H7 (cell line): Measurements from ENCODE around the gene CRKL. TPM values are rescaled to one million over a fixed set of nuclear protein-coding genes. Genes with fewer than 3 reads are reported as not detected.
"Not testable (repeated sequence)": the region's sequence is repeated elsewhere in the genome, so short reads cannot be mapped to it uniquely, and the experiment has no call there.

Experiments used
- DNase-seq: peaks from one replicate; pipeline ENCODE4 v3.0.0; 2012
- H3K27me3 ChIP-seq: 2 replicates; pipeline ENCODE4 v1.6.0; 2011; ENCODE audit warnings: mild to moderate bottlenecking, low read length; ENCODE audit not compliant: control insufficient read depth, insufficient read depth
- H3K36me3 ChIP-seq: replicated peaks from 2 replicates; pipeline ENCODE4 v1.5.1; 2011; ENCODE audit warnings: low read length; ENCODE audit not compliant: control insufficient read depth, insufficient read depth
- H3K4me3 ChIP-seq: 2 replicates; pipeline ENCODE4 v1.5.1; 2011; ENCODE audit warnings: low read depth, mild to moderate bottlenecking, control low read depth, low read length, moderate library complexity; ENCODE audit not compliant: insufficient read depth
- total RNA-seq: library from RNA; depleted of rRNA; stranded (reverse); fragments of >200 nt; shearing (Covaris generic); gene quantifications from 2 replicates; pipeline ENCODE4 v1.2.3, GENCODE V29; 2014

CRKL gene
- total RNA-seq, 1 experiment from 2014 or later, result 70.6 TPM

DNA sequence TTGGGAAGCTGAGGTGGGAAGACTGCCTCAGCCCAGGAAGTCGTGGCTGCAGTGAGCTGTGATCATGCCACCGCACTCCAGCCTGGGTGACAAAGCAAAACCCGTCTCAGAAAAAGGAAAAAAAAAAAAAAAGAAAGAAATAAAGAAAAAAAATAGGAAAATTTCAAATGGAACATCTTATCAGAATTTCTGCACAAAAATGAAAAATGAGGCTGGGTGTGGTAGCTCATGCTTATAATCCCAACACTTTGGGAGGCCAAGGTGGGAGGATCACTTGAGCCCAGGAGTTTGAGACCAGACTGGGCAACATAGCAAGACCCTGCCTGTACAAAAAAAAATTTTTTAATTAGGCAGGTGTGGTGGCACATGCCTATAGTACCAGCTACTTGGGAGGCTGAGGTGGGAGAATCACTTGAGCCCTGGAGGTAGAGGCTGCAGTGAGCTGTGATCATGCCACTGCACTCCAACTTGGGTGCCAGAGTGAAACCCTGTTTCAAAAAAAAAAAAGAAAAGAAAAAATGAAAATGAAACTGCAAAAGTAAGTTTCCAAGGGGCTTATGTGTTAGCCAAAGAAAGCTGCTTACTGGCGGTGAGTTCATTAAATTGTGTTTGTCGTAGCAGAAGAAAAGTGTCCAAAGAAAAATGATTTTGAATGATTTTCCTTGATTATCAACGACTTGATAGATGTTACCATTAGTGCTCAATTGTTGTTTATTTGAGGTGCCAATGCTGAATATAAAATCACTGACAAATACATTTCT lies 7.5 kb upstream of the CRKL start:
- DNase-seq, result no peak
- no peak overlapping the region for H3K4me3 ChIP-seq
- H3K36me3 ChIP-seq, result no peaks in the 10 kb centered on the region
- no peaks in the 10 kb centered on the region for H3K27me3 ChIP-seq

DNA sequence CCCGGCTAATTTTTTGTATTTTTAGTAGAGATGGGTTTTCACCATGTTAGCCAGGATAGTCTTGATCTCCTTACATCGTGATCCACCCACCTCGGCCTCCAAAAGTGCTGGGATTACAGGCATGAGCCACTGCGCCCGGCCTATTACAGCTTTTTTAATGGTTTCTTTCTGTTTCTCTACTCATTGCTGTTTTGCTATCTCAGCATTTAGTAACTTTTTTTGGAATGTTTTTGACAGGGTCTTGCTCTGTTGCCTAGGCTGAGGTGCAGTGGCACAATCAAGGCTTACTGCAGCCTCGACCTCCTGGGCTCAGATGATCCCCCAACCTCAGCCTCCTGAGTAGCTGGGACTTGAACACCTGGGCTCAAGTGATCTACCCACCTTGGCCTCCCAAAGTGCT lies 4.7 kb upstream of the CRKL start:
- Histone ChIP-seq H3K36me3 (no peaks in the 10 kb centered on the region), H3K27me3 (no peaks in the 10 kb centered on the region), H3K4me3 (no peak overlapping the region)
- no peak for DNase-seq

DNA sequence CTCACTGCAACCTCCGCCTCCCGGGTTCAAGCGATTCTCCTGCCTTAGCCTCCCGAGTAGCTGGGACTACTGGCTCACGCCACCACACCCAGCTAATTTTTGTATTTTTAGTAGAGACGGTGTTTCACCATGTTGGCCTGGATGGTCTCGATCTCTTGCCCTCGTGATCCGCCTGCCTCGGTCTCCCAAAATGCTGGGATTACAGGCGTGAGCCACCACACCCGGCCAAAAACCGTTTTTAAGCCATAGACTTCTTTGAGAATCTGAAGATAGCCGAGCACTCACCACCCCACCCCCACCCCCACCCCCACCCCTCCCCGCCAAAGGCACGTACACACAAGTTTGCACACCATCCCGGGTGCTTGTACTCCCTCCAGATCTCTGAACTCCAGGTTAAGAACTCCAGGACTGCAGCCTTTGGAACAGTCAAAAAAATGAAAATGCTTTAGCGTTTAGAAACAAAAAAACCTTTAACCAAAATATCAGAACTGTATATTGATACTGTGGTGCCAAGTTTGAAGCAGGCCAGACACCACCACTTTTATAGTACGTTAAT lies 1.5 kb downstream of the CRKL start:
- Histone ChIP-seq H3K4me3 (peak overlapping the region; percentile 98), H3K36me3 (no peaks in the 10 kb centered on the region; the same call in 1 of the 2 replicates), H3K27me3 (no peaks in the 10 kb centered on the region)
- peak; percentile 49 for DNase-seq

DNA sequence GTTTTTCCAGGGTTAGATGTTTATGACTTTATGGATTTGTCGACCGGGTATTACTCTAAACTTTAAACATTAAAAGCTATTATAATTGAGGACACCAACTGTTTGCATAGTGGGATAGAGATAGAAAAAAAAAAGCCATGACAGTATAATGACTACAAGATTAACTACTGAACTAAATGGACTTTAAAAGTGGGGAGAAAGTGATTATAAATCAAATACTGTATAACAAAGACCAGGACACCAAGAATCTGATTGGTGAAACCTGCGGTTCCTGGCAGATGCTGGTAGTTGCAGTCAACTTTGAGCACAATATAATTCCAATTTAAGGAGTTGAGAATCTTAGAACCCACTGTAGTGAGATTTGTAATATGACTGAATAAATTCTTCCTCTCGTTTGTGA lies 2.5 kb downstream of the CRKL start:
- Histone ChIP-seq H3K27me3 (no peaks in the 10 kb centered on the region), H3K4me3 (peak overlapping the region; percentile 98), H3K36me3 (no peaks in the 10 kb centered on the region; the same call in 1 of the 2 replicates)
- no peak for DNase-seq

DNA sequence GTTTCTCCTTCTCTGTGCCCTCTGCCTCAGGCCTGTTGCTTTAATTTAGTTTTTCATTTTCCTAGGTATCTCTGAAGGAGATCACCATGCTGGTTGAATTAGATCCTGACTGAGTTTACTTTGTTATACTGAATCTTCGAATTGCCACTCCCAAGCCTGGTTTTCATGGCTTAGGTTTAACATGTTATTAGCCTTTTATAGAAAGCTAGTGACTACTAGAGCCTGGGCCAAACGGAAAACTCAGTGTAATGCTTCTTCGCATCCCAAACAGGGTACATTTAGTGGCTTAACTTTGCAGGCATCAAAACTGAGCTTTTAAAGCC lies 3.6 kb downstream of the CRKL start:
- peak overlapping the region; percentile 20; the same call in 1 of the 2 replicates for H3K4me3 ChIP-seq
- no peaks in the 10 kb centered on the region for H3K27me3 ChIP-seq
- H3K36me3 ChIP-seq, result no peaks in the 10 kb centered on the region; the same call in 1 of the 2 replicates
- peak; percentile 1 for DNase-seq

DNA sequence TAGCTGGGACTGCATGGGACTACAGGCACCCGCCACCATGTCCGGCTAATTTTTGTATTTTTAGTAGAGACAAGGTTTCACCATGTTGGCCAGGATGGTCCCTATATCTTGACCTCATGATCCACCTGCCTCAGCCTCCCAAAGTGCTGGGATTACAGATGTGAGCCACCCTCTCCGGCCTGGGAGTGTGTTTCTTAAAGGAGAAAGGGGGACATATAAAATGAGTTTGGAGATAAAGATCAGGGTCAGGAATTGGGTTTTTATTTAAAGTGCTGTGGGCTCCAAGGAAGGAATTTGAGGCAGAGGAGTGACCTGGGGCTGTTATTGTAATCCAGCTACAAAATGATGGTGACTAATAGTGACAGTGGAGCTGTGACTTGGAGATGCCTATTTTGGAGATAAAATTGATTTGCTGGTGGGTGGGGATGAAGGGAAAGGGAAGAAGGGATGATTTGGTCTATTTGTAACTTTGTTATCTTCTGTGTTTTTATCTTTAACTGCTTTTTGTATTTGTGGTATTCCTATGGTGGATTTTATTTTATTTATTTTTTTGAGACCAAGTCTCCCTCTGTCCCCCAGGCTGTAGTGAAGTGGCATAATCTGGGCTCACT lies 5.0 kb downstream of the CRKL start:
- no peak overlapping the region for H3K4me3 ChIP-seq
- DNase-seq, result no peak
- no peaks in the 10 kb centered on the region for H3K27me3 ChIP-seq
- H3K36me3 ChIP-seq, result no peaks in the 10 kb centered on the region; the same call in 1 of the 2 replicates

DNA sequence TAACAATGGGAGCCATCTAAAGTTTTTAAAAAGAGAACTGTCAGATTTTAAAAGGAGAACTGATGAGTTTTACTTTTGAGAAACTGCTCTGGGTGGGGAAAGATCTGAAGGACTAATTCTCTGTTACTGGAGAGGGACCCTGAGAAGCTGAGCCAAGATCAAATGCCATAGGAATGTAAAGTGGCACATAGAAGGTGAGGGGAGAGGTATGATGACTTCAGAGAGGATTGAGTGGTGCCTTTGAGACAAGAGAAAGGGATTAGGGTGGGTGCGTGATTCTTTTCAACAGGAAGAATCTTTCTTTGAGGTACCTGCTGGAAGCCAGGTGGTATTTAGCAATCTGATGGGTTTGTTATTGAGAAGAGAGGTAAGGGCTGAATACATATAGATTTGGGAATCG lies 9.0 kb downstream of the CRKL start:
- Histone ChIP-seq H3K36me3 (no peaks in the 10 kb centered on the region), H3K4me3 (no peak overlapping the region), H3K27me3 (no peaks in the 10 kb centered on the region)
- no peak for DNase-seq

DNA sequence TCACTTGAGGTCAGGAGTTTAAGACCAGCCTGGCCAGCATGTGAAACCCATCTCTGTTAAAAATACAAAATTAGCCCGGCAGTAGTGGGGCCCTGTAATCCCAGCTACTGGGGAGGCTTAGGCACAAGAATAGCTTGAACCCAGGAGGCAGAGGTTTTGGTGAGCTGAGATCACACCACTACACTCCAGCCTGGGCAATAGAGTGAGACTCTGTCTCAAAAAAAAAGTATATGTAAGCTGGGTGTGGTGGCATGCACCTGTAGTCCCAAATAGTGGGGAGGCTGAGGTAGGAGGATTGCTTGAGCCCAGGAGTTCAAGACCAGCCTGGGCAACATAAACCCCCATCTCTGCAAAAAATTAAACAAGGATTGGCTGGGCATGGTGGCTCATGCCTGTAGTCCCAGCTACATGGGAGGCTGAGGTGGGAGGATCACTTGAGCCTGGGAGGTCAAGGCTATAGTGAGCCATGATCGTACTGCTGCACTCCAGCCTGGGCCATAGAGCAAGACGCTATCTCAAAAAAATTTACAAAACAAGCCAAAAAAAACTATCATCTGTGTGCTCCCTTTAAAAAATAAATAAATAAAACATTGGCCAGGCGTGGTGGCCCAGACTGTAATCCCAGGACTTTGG lies 10.8 kb downstream of the CRKL start:
- no peak for DNase-seq
- no peak overlapping the region for H3K4me3 ChIP-seq

DNA sequence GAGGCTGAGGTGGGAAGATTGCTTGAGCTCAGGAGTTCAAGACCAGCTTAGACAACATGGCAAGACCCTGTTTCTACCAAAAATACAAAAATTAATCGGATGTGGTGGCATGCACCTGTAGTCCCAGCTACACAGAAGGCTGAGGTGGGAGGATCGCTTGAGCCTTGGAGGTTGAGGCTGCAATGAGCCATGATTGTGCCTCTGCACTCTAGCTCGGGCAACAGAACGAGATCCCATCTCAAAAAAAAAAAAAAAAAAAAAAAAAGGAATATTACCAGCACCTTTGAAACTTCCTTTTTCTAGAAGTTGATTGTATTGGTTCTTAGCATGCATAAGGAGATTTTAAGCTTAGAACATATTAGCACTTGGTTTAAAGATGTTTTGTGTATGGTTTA lies 11.4 kb downstream of the CRKL start:
- no peak for DNase-seq
- Histone ChIP-seq H3K4me3 (no peak overlapping the region), H3K36me3 (no peaks in the 10 kb centered on the region)

More for the DNA sequence above, 10.8 kb downstream of the CRKL start:
- H3K36me3 ChIP-seq, result no peaks in the 10 kb centered on the region
- no peaks in the 10 kb centered on the region for H3K27me3 ChIP-seq

DNA sequence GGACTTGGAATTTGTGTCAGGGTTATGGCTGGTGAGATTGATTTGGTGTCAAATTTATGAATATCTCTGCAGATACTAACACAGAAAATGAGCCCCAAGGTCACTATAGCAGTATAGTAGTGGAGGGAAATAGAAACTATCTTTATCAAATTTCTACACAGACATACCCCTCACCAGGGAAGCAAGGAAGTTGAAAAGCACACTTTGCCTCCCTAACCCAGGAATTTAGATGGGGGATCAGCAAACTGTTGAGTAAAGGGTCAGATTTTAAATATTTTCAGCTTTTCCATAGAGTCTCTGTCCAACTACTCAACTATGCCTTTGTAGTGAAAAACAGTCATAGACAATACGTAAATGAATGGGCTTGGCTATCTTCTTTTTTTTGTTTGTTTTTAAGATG lies 12.8 kb downstream of the CRKL start:
- DNase-seq, result no peak
- no peak overlapping the region for H3K4me3 ChIP-seq
- H3K36me3 ChIP-seq, result peaks cover 8% of the 10 kb centered on the region
- H3K27me3 ChIP-seq, result no peaks in the 10 kb centered on the region

More for the DNA sequence above, 11.4 kb downstream of the CRKL start:
- H3K27me3 ChIP-seq, result no peaks in the 10 kb centered on the region

DNA sequence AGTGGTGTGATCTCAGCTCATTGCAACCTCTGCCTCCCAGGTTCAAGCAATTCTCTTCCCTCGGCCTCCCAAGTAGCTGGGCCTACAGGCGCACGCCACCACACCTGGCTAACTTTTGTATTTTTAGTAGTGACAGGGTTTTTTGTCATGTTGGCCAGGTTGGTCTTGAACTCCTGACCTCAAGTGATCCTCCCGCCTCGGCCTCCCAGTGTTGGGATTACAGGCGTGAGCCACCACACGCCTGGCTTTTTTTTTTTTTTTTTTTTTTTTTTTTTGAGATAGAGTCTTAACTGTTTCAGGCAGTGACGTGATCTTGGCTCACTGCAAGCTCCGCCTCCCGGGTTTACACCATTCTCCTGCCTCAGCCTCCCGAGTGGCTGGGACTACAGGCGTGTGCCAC lies 13.2 kb downstream of the CRKL start:
- DNase-seq, H3K27me3 ChIP-seq, H3K4me3 ChIP-seq: not testable (repeated sequence)

DNA sequence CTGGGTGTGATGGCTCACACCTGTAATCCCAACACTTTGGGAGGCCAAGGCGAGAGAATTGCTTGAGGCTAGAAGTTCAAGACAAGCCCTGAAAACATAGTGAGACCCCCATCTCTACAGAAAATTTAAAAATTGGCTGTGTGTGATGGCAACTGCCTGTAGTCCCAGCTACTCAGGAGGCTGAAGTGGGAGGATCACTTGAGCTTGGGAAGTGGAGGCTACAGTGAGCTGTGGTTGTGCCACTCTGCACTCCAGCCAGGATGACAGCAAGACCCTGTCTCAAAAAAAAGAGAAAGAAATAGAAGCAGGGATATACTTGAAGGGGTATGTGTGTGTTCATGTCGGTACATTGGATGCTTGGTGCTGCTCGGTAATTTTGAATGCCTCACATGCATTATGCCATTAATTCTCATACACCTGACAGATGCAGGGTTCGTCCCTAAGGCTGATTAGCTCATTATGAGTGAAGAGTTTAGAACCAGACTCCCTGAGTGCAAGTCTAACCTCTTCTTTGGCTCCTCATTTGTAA lies 14.0 kb downstream of the CRKL start:
- peaks cover 10% of the 10 kb centered on the region for H3K36me3 ChIP-seq

More for the DNA sequence above, 13.2 kb downstream of the CRKL start:
- H3K36me3 ChIP-seq, result not testable (repeated sequence)

DNA sequence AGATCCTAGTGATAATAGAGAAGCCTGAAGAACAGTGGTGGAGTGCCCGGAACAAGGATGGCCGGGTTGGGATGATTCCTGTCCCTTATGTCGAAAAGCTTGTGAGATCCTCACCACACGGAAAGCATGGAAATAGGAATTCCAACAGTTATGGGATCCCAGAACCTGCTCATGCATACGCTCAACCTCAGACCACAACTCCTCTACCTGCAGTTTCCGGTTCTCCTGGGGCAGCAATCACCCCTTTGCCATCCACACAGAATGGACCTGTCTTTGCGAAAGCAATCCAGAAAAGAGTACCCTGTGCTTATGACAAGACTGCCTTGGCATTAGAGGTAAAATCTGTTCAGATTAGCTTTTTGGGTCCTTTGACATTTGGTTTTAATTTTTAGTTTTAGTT lies 16.7 kb downstream of the CRKL start:
- no peak for DNase-seq
- H3K36me3 ChIP-seq, result peaks cover 10% of the 10 kb centered on the region
- H3K27me3 ChIP-seq, result no peaks in the 10 kb centered on the region
- H3K4me3 ChIP-seq, result no peak overlapping the region

More for the DNA sequence above, 14.0 kb downstream of the CRKL start:
- no peaks in the 10 kb centered on the region for H3K27me3 ChIP-seq
- DNase-seq, result no peak
- no peak overlapping the region for H3K4me3 ChIP-seq

DNA sequence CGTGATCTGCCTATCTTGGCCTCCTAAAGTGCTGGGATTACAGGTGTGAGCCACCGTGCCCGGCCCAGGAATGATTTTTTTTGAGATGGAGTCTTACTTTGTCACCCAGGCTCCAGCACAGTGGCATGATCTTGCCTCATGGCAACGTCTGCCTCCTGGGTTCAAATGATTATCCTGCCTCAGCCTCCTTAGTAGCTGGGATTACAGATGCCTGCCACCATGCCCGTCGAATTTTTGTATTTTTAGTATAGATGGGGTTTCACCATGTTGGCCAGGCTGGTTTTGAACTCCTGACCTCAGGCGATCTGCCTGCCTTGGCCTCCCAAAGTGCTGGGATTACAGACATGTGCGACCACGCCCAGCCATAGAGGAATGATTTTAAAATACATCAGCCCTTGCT lies 17.8 kb downstream of the CRKL start:
- H3K36me3 ChIP-seq, result peaks cover 10% of the 10 kb centered on the region
- not testable (repeated sequence) for DNase-seq, H3K27me3 ChIP-seq, H3K4me3 ChIP-seq
